CD4-positive, alpha-beta T cell treated with Interleukin-6 for 4 hours (primary cell): Measurements from ENCODE around the gene GABRA1.

Experiments used
- DNase-seq: peaks from one replicate; pipeline ENCODE4 v3.0.0-alpha.2; 2020; ENCODE audit warnings: mixed read lengths

GABRA1 gene

GRCh38 chr5:161847941-161848391 lies at the start of gene GABRA1:
Gene GABRA1 (plus strand): TSS chr5:161848120. CDS start chr5:161850811, 2,691 bp downstream.
- no peak for DNase-seq

GRCh38 chr5:161799316-161799715 lies 48.6 kb upstream of the GABRA1 start:
- no peak for DNase-seq

- DNase-seq, result no peak
Observed at GRCh38 chr5:161804263-161804662, 43.7 kb upstream of the GABRA1 start.

- no peak for DNase-seq
Observed at GRCh38 chr5:161846746-161847145, 1.2 kb upstream of the GABRA1 start.

DNA sequence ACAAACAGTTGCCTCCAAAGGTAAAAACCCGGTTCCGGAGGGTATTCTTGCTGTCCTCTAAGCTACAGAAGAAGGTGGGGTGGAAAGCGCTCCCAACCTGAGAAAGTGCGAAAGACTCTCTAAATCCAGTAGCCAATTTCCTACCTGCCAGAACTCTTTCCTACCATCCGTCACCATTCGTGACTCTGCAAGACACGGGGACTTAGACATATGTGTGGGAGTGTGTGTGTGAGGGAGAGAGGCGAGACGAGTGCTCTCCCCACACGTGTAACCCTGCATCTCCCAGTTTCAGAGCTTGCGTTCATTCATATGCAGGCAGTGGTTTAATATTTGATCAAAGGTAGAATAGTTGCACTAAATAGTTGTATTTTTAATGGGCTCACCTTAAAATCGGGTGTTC lies 473 bp upstream of the GABRA1 start:
- no peak for DNase-seq

GRCh38 chr5:161850491-161850890 lies 2.6 kb downstream of the GABRA1 start:
- DNase-seq, result no peak

GRCh38 chr5:161851691-161852299 lies 3.9 kb downstream of the GABRA1 start:
- no peak for DNase-seq

GRCh38 chr5:161857358-161857757 lies 9.4 kb downstream of the GABRA1 start:
- DNase-seq, result no peak

- no peak for DNase-seq
Observed at GRCh38 chr5:161863259-161863658, 15.3 kb downstream of the GABRA1 start.

DNA sequence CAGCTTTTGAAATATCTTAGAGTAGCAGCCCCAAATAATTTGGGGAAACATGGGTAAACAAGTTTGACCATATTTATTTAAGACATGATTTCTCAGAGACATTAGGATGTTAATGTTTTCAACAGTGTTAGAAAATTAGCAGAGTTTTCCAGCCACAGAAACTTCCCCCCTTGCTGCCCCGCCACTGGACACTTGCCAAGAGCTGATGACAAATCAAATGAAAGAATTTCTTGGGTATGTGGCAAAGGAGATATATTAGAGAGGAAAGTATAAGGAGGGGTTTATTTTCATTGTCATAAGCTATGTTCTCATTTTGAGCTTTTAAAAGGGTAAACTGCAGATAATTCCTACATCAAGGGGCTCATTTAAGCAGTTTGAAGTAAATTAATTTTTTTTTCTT lies 15.9 kb downstream of the GABRA1 start:
- no peak for DNase-seq

DNA sequence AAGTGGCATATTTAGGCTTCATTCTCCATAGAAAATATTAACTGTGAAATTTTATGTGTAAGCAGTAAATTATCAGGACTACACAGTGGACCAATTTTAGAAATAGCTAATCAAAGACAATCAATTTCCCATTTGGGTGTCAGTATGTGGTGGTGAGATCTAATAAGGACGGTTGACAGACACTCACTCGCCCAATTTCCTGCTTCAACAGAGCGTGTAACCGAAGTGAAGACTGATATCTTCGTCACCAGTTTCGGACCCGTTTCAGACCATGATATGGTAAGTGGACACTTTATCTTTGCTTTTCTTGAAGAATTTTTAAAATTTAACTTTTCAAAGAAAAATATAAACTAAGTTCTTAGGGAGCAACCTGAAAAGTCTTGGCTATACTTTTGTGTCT lies 17.6 kb downstream of the GABRA1 start:
- DNase-seq, result no peak

- DNase-seq, result no peak
Observed at GRCh38 chr5:161889971-161890370, 42.1 kb downstream of the GABRA1 start.

- no peak for DNase-seq
Observed at GRCh38 chr5:161895514-161895913, 47.6 kb downstream of the GABRA1 start.

GRCh38 chr5:161897033-161897432 lies 49.1 kb downstream of the GABRA1 start:
- no peak for DNase-seq

- DNase-seq, result no peak
Observed at GRCh38 chr5:161899590-161899989, 51.7 kb downstream of the GABRA1 start.

DNA sequence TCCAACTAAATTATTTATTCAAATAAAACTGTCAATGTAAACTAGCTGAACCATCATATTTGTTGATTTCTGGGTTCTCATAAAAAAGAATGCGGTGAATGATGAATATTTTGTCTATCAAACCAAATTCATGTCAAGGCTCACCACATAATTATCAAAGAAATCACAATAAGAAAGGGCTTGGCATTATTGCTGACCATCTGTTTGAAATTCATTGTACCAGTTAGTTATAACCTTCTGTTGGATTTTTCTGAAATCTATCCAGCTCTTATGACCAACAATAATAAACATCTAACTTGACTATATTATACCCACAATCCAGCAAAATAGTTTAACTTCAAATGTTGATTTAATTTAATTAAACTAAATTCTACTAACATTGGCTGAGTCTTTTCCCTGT lies 53.1 kb downstream of the GABRA1 start:
- DNase-seq, result no peak

GRCh38 chr5:161921781-161922180 lies 73.9 kb downstream of the GABRA1 start:
- DNase-seq, result no peak

DNA sequence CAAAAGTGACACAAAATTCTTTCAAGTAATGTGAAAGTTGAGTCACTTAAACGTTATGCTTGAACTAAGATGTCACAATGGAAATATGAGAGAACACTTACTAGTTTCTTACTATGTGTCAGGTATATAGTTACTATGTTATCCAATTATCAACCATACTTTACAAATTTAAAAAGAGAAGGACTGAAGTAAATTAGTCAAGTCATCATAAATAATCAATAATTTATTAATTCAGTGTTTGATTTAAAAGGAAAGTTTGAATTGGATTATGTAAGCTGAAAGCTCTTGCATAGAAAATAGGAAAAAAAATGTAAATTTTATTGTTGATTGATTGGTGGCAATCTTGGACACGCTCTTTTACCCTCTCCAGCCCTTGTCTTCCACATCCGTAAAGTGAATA lies 76.3 kb downstream of the GABRA1 start:
- DNase-seq, result no peak

- no peak for DNase-seq
Observed at GRCh38 chr5:161925960-161926359, 78.0 kb downstream of the GABRA1 start.

- no peak for DNase-seq
Observed at GRCh38 chr5:161934486-161934885, 86.6 kb downstream of the GABRA1 start.

DNA sequence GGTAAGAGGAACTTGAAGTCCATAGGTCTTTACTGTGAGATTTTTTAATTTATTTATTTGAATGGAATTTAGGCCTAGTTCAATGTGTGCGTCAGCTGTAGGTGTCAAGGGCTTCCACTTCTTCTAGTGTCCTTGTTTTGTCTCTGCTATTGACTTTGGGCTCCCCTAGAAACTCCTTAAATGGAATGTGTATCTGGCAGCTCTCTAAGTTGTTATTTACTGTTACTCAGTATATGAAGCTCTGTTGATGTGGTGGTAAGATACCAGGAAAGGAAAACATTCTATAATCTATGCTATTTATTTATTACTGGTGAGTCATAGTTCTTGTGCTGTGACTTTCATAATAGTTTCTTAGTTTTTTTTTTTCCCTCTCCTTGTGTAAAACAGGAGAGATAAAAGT lies 97.1 kb downstream of the GABRA1 start:
- DNase-seq, result no peak

GRCh38 chr5:161946911-161947310 lies 99.0 kb downstream of the GABRA1 start:
- DNase-seq, result no peak
